Measurements from ENCODE around the gene KCNG2.

The KCNG2 gene

GRCh38 chr18:79801217-79801616, 3.5 kb downstream of the KCNG2 start:
- H3K9ac ChIP-seq (ENCODE audit: low read length): no peak overlapping the region
- H3K4me2 ChIP-seq (ENCODE audit: low read length): no peak overlapping the region
- no peak overlapping the region for H4K8ac ChIP-seq (ENCODE audit: low read depth, low read length)
- H3K27me3 ChIP-seq (ENCODE audit: insufficient read depth, low read length): peaks cover 39% of the 10 kb centered on the region
- H3K4me3 ChIP-seq (ENCODE audit: low read depth, low read length): no peak overlapping the region
- H2AFZ ChIP-seq (ENCODE audit: insufficient read depth, low read length, poor library complexity): no peak overlapping the region
- H3K36me3 ChIP-seq (ENCODE audit: control insufficient read depth in 1 of 2, insufficient read depth in 2 of 2, low read length in 2 of 2): no peaks in the 10 kb centered on the region
- no CpG with 5 or more reads among the region's 13 CpGs for WGBS (ENCODE audit: extremely low coverage, insufficient coverage, insufficient read length)
- no peak overlapping the region for H2AK5ac ChIP-seq (ENCODE audit: low read length)
- peaks cover 0 to 2% of the 10 kb centered on the region in 2 experiments for H3K4me1 ChIP-seq (ENCODE audit: control insufficient read depth in 1 of 2, insufficient read depth in 2 of 2, low read length in 2 of 2)
- H2BK5ac ChIP-seq (ENCODE audit: low read depth, low read length, poor library complexity): no peak overlapping the region
- no peak overlapping the region for H3K14ac ChIP-seq (ENCODE audit: low read length)
- H2BK120ac ChIP-seq (ENCODE audit: insufficient read depth, low read length, poor library complexity): no peak overlapping the region
- H3K18ac ChIP-seq (ENCODE audit: low read length): no peak overlapping the region
- no peak overlapping the region for H3K4ac ChIP-seq (ENCODE audit: low read depth, low read length)
- H4K91ac ChIP-seq (ENCODE audit: low read depth, low read length): no peak overlapping the region
- H2BK12ac ChIP-seq (ENCODE audit: low read length): no peak overlapping the region
- no peaks in the 10 kb centered on the region for H3K79me1 ChIP-seq (ENCODE audit: low read length)
- H3K23ac ChIP-seq (ENCODE audit: low read length): no peak overlapping the region
- H3K27ac ChIP-seq (ENCODE audit: low read depth, low read length): no peak overlapping the region
- H4K12ac ChIP-seq (ENCODE audit: low read depth, low read length): no peak overlapping the region
- H3K9me3 ChIP-seq (ENCODE audit: insufficient read depth, low read depth, low read length): peaks cover 4% of the 10 kb centered on the region
- H3K79me2 ChIP-seq (ENCODE audit: control insufficient read depth, insufficient read depth, low read length, poor library complexity): no peaks in the 10 kb centered on the region
- DNase-seq: no peak

GRCh38 chr18:79801641-79802040, 3.9 kb downstream of the KCNG2 start:
- no CpG with 5 or more reads among the region's 9 CpGs for WGBS (ENCODE audit: extremely low coverage, insufficient coverage, insufficient read length)

GRCh38 chr18:79802298-79802697, 4.6 kb downstream of the KCNG2 start:
- H3K79me1 ChIP-seq (ENCODE audit: low read length): no peaks in the 10 kb centered on the region
- H2AFZ ChIP-seq (ENCODE audit: insufficient read depth, low read length, poor library complexity): no peak overlapping the region
- no peak overlapping the region for H2AK5ac ChIP-seq (ENCODE audit: low read length)
- H3K79me2 ChIP-seq (ENCODE audit: control insufficient read depth, insufficient read depth, low read length, poor library complexity): no peaks in the 10 kb centered on the region
- no peak overlapping the region for H4K91ac ChIP-seq (ENCODE audit: low read depth, low read length)
- no peak overlapping the region for H2BK12ac ChIP-seq (ENCODE audit: low read length)
- H3K4me1 ChIP-seq (ENCODE audit: control insufficient read depth in 1 of 2, insufficient read depth in 2 of 2, low read length in 2 of 2): peaks cover 0 to 2% of the 10 kb centered on the region in 2 experiments
- no peak overlapping the region for H4K8ac ChIP-seq (ENCODE audit: low read depth, low read length)
- H3K27me3 ChIP-seq (ENCODE audit: insufficient read depth, low read length): peaks cover 29% of the 10 kb centered on the region
- H4K12ac ChIP-seq (ENCODE audit: low read depth, low read length): no peak overlapping the region
- no peak overlapping the region for H3K4me2 ChIP-seq (ENCODE audit: low read length)
- no peak overlapping the region for H3K18ac ChIP-seq (ENCODE audit: low read length)
- no peak overlapping the region for H2BK5ac ChIP-seq (ENCODE audit: low read depth, low read length, poor library complexity)
- no peak overlapping the region for H3K4me3 ChIP-seq (ENCODE audit: low read depth, low read length)
- no peak overlapping the region for H3K4ac ChIP-seq (ENCODE audit: low read depth, low read length)
- DNase-seq: no peak
- H3K9me3 ChIP-seq (ENCODE audit: insufficient read depth, low read depth, low read length): peaks cover 6% of the 10 kb centered on the region
- H3K27ac ChIP-seq (ENCODE audit: low read depth, low read length): no peak overlapping the region
- WGBS (ENCODE audit: extremely low coverage, insufficient coverage, insufficient read length): no CpG with 5 or more reads among the region's 18 CpGs
- H3K36me3 ChIP-seq (ENCODE audit: control insufficient read depth in 1 of 2, insufficient read depth in 2 of 2, low read length in 2 of 2): no peaks in the 10 kb centered on the region
- no peak overlapping the region for H3K14ac ChIP-seq (ENCODE audit: low read length)
- H3K9ac ChIP-seq (ENCODE audit: low read length): no peak overlapping the region
- no peak overlapping the region for H2BK120ac ChIP-seq (ENCODE audit: insufficient read depth, low read length, poor library complexity)
- no peak overlapping the region for H3K23ac ChIP-seq (ENCODE audit: low read length)

More at GRCh38 chr18:79801641-79802040, 3.9 kb downstream of the KCNG2 start:
- H3K79me1 ChIP-seq (ENCODE audit: low read length): no peaks in the 10 kb centered on the region
- no peaks in the 10 kb centered on the region for H3K79me2 ChIP-seq (ENCODE audit: control insufficient read depth, insufficient read depth, low read length, poor library complexity)
- no peak overlapping the region for H4K91ac ChIP-seq (ENCODE audit: low read depth, low read length)
- no peak overlapping the region for H3K9ac ChIP-seq (ENCODE audit: low read length)
- no peak overlapping the region for H2BK12ac ChIP-seq (ENCODE audit: low read length)
- no peak overlapping the region for H3K14ac ChIP-seq (ENCODE audit: low read length)
- no peak overlapping the region for H3K18ac ChIP-seq (ENCODE audit: low read length)
- peaks cover 36% of the 10 kb centered on the region for H3K27me3 ChIP-seq (ENCODE audit: insufficient read depth, low read length)
- no peak overlapping the region for H3K4me3 ChIP-seq (ENCODE audit: low read depth, low read length)
- no peak overlapping the region for H3K27ac ChIP-seq (ENCODE audit: low read depth, low read length)
- H3K4me2 ChIP-seq (ENCODE audit: low read length): no peak overlapping the region
- no peak for DNase-seq
- H3K4ac ChIP-seq (ENCODE audit: low read depth, low read length): no peak overlapping the region
- H3K4me1 ChIP-seq (ENCODE audit: control insufficient read depth in 1 of 2, insufficient read depth in 2 of 2, low read length in 2 of 2): peaks cover 0 to 2% of the 10 kb centered on the region in 2 experiments
- no peak overlapping the region for H2BK120ac ChIP-seq (ENCODE audit: insufficient read depth, low read length, poor library complexity)
- H3K23ac ChIP-seq (ENCODE audit: low read length): no peak overlapping the region
- no peak overlapping the region for H2AFZ ChIP-seq (ENCODE audit: insufficient read depth, low read length, poor library complexity)
- no peak overlapping the region for H4K8ac ChIP-seq (ENCODE audit: low read depth, low read length)
- H3K9me3 ChIP-seq (ENCODE audit: insufficient read depth, low read depth, low read length): peaks cover 4% of the 10 kb centered on the region
- no peak overlapping the region for H4K12ac ChIP-seq (ENCODE audit: low read depth, low read length)
- H2AK5ac ChIP-seq (ENCODE audit: low read length): no peak overlapping the region
- no peak overlapping the region for H2BK5ac ChIP-seq (ENCODE audit: low read depth, low read length, poor library complexity)
- no peaks in the 10 kb centered on the region for H3K36me3 ChIP-seq (ENCODE audit: control insufficient read depth in 1 of 2, insufficient read depth in 2 of 2, low read length in 2 of 2)

GRCh38 chr18:79803611-79804051, 5.9 kb downstream of the KCNG2 start:
- Histone ChIP-seq H3K27ac (ENCODE audit: low read depth, low read length) (no peak overlapping the region), H3K9me3 (ENCODE audit: insufficient read depth, low read depth, low read length) (peaks cover 2% of the 10 kb centered on the region)
- no CpG with 5 or more reads among the region's 14 CpGs for WGBS (ENCODE audit: extremely low coverage, insufficient coverage, insufficient read length)

More at GRCh38 chr18:79803611-79804051, 5.9 kb downstream of the KCNG2 start:
- Histone ChIP-seq H2BK120ac (ENCODE audit: insufficient read depth, low read length, poor library complexity) (no peak overlapping the region), H2BK12ac (ENCODE audit: low read length) (no peak overlapping the region), H3K23ac (ENCODE audit: low read length) (no peak overlapping the region), H3K14ac (ENCODE audit: low read length) (no peak overlapping the region), H3K4ac (ENCODE audit: low read depth, low read length) (no peak overlapping the region), H3K79me1 (ENCODE audit: low read length) (no peaks in the 10 kb centered on the region), H3K18ac (ENCODE audit: low read length) (no peak overlapping the region), H2AFZ (ENCODE audit: insufficient read depth, low read length, poor library complexity) (no peak overlapping the region), H3K27me3 (ENCODE audit: insufficient read depth, low read length) (peaks cover 20% of the 10 kb centered on the region), H4K12ac (ENCODE audit: low read depth, low read length) (no peak overlapping the region), H4K91ac (ENCODE audit: low read depth, low read length) (no peak overlapping the region), H3K9ac (ENCODE audit: low read length) (no peak overlapping the region), H3K4me3 (ENCODE audit: low read depth, low read length) (no peak overlapping the region), H3K79me2 (ENCODE audit: control insufficient read depth, insufficient read depth, low read length, poor library complexity) (no peaks in the 10 kb centered on the region), H2AK5ac (ENCODE audit: low read length) (no peak overlapping the region), H3K4me1 (ENCODE audit: control insufficient read depth in 1 of 2, insufficient read depth in 2 of 2, low read length in 2 of 2) (no peaks in the 10 kb centered on the region), H3K36me3 (ENCODE audit: control insufficient read depth in 1 of 2, insufficient read depth in 2 of 2, low read length in 2 of 2) (no peaks in the 10 kb centered on the region), H4K8ac (ENCODE audit: low read depth, low read length) (no peak overlapping the region), H3K4me2 (ENCODE audit: low read length) (no peak overlapping the region), H2BK5ac (ENCODE audit: low read depth, low read length, poor library complexity) (no peak overlapping the region)
- no peak for DNase-seq

Data from trophoblast cell (in vitro differentiated cells and primary cell).